GM23248 (cell line): ENCODE results near the gene LRGUK. TPM values are rescaled to one million over a fixed set of nuclear protein-coding genes. Genes with fewer than 3 reads are reported as not detected.
A peak's percentile ranks its signal among the peaks of the same experiment; 100 is the strongest.

Experiments used
- DNase-seq: peaks from one replicate; pipeline ENCODE4 v3.0.0-alpha.2; 2015
- H2AFZ ChIP-seq: fragments of 200-600 bp; sonication (generic); 2 replicates; pipeline ENCODE4 v1.6.1; 2016; ENCODE audit warnings: antibody characterized with exemption
- H3F3A ChIP-seq: fragments of 200-600 bp; sonication (generic); 2 replicates; pipeline ENCODE4 v1.6.1; 2016; ENCODE audit warnings: mild to moderate bottlenecking, antibody characterized with exemption, mixed run types; ENCODE audit not compliant: insufficient read depth
- H3K27ac ChIP-seq: fragments of 200-600 bp; sonication (generic); 2 replicates; pipeline ENCODE4 v1.5.1; 2016; ENCODE audit warnings: mild to moderate bottlenecking
- H3K27me3 ChIP-seq: fragments of 200-600 bp; sonication (generic); replicated peaks from 2 replicates; pipeline ENCODE4 v1.6.1; 2016; ENCODE audit warnings: mild to moderate bottlenecking; ENCODE audit not compliant: insufficient read depth
- H3K36me3 ChIP-seq: fragments of 200-600 bp; sonication (generic); 2 replicates; pipeline ENCODE4 v1.6.1; 2016; ENCODE audit warnings: low read depth, mild to moderate bottlenecking
- H3K4me1 ChIP-seq: fragments of 200-600 bp; sonication (generic); 2 replicates; pipeline ENCODE4 v1.6.1; 2016; ENCODE audit warnings: mild to moderate bottlenecking; ENCODE audit not compliant: insufficient read depth
- H3K4me2 ChIP-seq: fragments of 200-600 bp; sonication (generic); one replicate; pipeline ENCODE4 v1.6.1; 2016; ENCODE audit warnings: mild to moderate bottlenecking; ENCODE audit not compliant: unreplicated experiment
- H3K4me3 ChIP-seq: fragments of 200-600 bp; sonication (generic); 2 replicates; pipeline ENCODE4 v1.5.1; 2016; ENCODE audit warnings: mild to moderate bottlenecking
- H3K79me2 ChIP-seq: fragments of 200-600 bp; sonication (generic); 2 replicates; pipeline ENCODE4 v1.6.1; 2016; ENCODE audit warnings: mild to moderate bottlenecking; ENCODE audit not compliant: insufficient read depth
- H3K9ac ChIP-seq: fragments of 200-600 bp; sonication (generic); 2 replicates; pipeline ENCODE4 v1.6.1; 2016; ENCODE audit warnings: mild to moderate bottlenecking
- H3K9me2 ChIP-seq: fragments of 200-600 bp; sonication (generic); 2 replicates; pipeline ENCODE4 v1.6.1; 2016; ENCODE audit warnings: mixed run types, mild to moderate bottlenecking, moderate library complexity; ENCODE audit not compliant: insufficient read depth
- H3K9me3 ChIP-seq: fragments of 200-600 bp; sonication (generic); one replicate; pipeline ENCODE4 v1.6.1; 2017; ENCODE audit warnings: low read depth
- H4K20me1 ChIP-seq: fragments of 200-600 bp; sonication (generic); 2 replicates; pipeline ENCODE4 v1.6.0; 2016; ENCODE audit not compliant: insufficient read depth
- EZH2 ChIP-seq: fragments of 200-600 bp; sonication (generic); IDR thresholded peaks from 2 replicates; pipeline ENCODE4 v1.6.1; 2018; ENCODE audit warnings: antibody characterized with exemption, mild to moderate bottlenecking; ENCODE audit not compliant: insufficient read depth, poor library complexity, severe bottlenecking
- EZH2phosphoT487 ChIP-seq: fragments of 200-600 bp; sonication (generic); IDR thresholded peaks from 2 replicates; pipeline ENCODE4 v1.6.1; 2018; ENCODE audit warnings: antibody characterized with exemption, moderate library complexity, mild to moderate bottlenecking, low read depth; ENCODE audit not compliant: insufficient read depth
- WGBS, 2 experiments: methylation state at CpG; one replicate each; pipeline ENCODE4 v1.1.6; 2015 to 2017; ENCODE audit warnings: low lambda C conversion rate in 2 of 2, low coverage in 1 of 2; ENCODE audit errors: missing lambda C conversion rate in 2 of 2; 5-methylcytosine and 5-hydroxymethylcytosine counted together
- in situ Hi-C: fragments of 300-500 bp; cut with MboI; formaldehyde crosslinking; loops from 2 replicates; pipeline ENCODE4 v1.15.0; 2020
- polyA plus RNA-seq: library from polyadenylated mRNA; unstranded; fragments of >200 nt; fragmentation: Nextera tagmentation; extraction: Ambion mirVana; gene quantifications from 2 replicates; pipeline ENCODE4 v1.2.1, GENCODE V29; 2016
- total RNA-seq: library from RNA; depleted of rRNA; stranded (reverse); fragments of >200 nt; shearing (Covaris generic); gene quantifications from 2 replicates; pipeline ENCODE4 v1.2.3, GENCODE V29; 2014

Gene LRGUK
- total and polyA plus RNA-seq, 2 experiments from 2014 or later: 0.11 TPM; not detected in 1

DNA sequence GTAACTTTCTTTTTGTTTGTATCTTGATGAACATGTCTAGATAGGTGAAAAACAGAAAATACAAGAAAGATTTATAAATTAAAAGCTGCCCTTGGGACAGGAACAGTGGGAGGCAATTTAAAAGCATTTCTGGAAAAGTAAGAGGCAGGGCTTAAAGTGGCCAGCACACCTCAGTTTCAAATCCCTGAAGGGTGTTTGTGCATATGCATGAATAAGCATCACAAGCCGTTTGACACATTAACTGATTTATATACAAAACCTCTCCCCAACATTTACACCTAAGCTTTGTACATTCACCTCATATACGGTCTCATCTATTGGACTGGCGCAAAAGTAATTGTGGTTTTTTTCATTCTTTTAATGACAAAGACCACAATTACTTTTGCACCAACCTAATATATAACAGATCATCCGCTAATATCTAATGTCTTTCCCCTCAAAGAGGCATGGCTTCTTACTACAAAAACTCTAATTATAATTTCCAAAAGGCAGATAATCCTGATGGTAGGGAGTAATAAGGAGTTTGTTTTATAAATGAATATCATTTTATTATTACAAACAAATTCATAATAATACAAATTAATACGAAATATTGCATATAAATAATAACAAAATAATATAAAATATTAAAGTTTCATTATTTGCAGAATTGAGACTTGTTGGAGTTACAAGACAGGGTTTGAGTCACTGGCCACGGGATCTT lies 48.3 kb downstream of the LRGUK start:
- DNase-seq: no peak
- Histone ChIP-seq H3K9ac (no peak overlapping the region), H2AFZ (peak overlapping the region; percentile 46), H4K20me1 (no peaks in the 10 kb centered on the region), H3K4me2 (no peak overlapping the region), H3K79me2 (no peaks in the 10 kb centered on the region), H3F3A (peaks cover 7% of the 10 kb centered on the region; the same call in 1 of the 2 replicates), H3K27ac (no peak overlapping the region), H3K9me2 (no peaks in the 10 kb centered on the region), H3K4me3 (no peak overlapping the region), H3K9me3 (no peaks in the 10 kb centered on the region), H3K4me1 (peaks cover 12% of the 10 kb centered on the region), H3K36me3 (no peaks in the 10 kb centered on the region), H3K27me3 (no peaks in the 10 kb centered on the region)
- 66 to 67% methylated on average over 6 of the region's 6 CpGs for WGBS, 2 experiments
- no peak for TF ChIP-seq EZH2phosphoT487
- no peak for TF ChIP-seq EZH2
- in situ Hi-C loops: no loop called here

DNA sequence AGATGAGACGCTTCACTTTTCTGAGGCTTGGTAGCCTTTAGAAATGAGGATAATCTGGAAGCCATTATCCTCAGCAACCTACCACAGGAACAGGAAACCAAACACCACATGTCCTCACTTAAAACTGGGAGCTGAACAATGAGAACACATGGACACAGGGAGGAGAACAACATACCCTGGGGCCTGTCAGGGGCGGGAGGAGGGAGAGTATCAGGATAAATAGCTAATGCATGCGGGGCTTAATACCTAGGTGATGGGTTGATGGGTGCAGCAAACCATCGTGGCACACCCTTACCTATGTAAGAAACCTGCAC lies 48.9 kb downstream of the LRGUK start:
- TF ChIP-seq EZH2 (no peak), EZH2phosphoT487 (no peak)
- H3K9me3 ChIP-seq: no peaks in the 10 kb centered on the region
- peaks cover 12% of the 10 kb centered on the region for H3K4me1 ChIP-seq
- peaks cover 7% of the 10 kb centered on the region; the same call in 1 of the 2 replicates for H3F3A ChIP-seq
- H3K4me2 ChIP-seq: no peak overlapping the region
- H2AFZ ChIP-seq: peak overlapping the region; percentile 46
- H3K27me3 ChIP-seq: no peaks in the 10 kb centered on the region
- no peak overlapping the region for H3K9ac ChIP-seq
- no peak overlapping the region for H3K27ac ChIP-seq
- H4K20me1 ChIP-seq: no peaks in the 10 kb centered on the region
- WGBS, 2 experiments: 9 to 13% methylated on average over 4 of the region's 4 CpGs
- no peaks in the 10 kb centered on the region for H3K36me3 ChIP-seq
- in situ Hi-C loops: no loop called here
- H3K9me2 ChIP-seq: no peaks in the 10 kb centered on the region
- DNase-seq: peak; percentile 39
- H3K79me2 ChIP-seq: no peaks in the 10 kb centered on the region
- H3K4me3 ChIP-seq: no peak overlapping the region

DNA sequence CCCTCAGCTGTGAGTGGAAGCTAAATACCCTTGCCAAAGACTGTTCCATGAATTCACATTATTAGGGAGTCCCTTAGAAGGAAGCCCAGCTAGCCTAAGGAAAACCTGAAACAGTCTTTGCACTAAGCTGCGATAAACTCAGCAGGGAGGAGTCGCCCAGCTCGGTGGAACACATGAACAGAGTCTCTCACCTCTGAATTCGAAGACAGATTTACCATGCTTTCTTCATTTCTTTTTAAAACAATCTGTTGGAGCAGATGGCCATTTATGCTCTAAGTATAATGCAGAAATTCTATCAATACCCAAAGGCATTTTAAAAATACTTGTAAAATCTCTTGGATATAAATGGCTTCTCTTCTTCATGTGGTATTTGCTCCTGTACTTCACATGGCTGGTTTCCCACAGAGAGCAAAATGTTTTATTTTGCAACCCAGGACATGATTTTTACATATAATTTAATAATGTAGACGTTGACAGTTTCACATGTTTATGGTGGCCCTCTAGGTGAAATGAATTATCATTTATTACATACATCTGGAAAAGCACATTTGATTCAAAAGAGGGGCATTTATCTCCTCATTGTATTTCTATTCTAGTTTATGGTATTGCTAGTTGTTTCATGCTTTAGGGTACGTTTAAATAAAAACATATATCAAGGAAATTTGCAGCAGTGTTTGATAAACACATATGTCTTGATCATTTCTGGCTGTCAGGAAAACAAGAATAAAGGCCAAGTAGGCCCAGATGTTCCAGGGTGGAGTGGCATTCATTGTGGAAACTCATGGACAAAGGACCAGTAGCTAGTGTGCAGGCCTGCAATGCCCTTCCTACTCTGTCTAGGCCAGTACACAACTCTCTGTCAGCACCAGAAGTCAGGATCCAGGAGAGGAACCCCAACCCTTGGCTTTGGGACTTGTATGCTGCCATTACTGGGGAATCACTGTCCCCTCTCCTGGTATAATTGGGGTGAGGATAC lies 52.2 kb downstream of the LRGUK start:
- Histone ChIP-seq H3K9me2 (no peaks in the 10 kb centered on the region), H3K9ac (no peak overlapping the region), H3K4me1 (peaks cover 11% of the 10 kb centered on the region), H3K4me3 (no peak overlapping the region), H2AFZ (no peak overlapping the region), H3F3A (peaks cover 7% of the 10 kb centered on the region; the same call in 1 of the 2 replicates), H3K4me2 (no peak overlapping the region), H3K9me3 (no peaks in the 10 kb centered on the region), H3K27me3 (no peaks in the 10 kb centered on the region), H3K27ac (no peak overlapping the region), H4K20me1 (no peaks in the 10 kb centered on the region), H3K36me3 (no peaks in the 10 kb centered on the region), H3K79me2 (no peaks in the 10 kb centered on the region)
- in situ Hi-C loops: no loop called here
- TF ChIP-seq EZH2 (no peak), EZH2phosphoT487 (no peak)
- DNase-seq: no peak
- 51 to 55% methylated on average over 6 of the region's 6 CpGs for WGBS, 2 experiments

DNA sequence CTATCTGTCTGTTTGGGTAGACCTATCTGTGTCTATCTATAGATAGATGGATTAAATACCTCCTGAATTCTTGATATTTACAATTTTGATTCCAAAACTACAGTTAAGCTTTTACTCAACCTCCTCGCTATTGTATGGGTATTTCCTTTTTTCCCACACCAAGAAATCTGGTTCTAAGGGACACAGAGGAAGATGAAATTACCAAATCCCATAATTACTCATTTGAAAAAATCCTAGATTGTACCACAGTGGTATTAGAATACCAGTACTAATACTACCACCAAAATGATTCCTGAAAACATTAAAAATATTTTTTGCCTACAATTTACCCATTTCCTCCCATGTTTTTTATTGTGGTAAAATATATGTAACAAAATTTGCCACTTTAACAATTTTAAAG lies 53.2 kb downstream of the LRGUK start:
- WGBS, 2 experiments: 92 to 96% methylated on average over 1 of the region's 1 CpG
- Histone ChIP-seq H3K4me1 (peaks cover 2% of the 10 kb centered on the region), H3F3A (peaks cover 1% of the 10 kb centered on the region; the same call in 1 of the 2 replicates), H3K4me3 (no peak overlapping the region), H3K9me3 (no peaks in the 10 kb centered on the region), H3K9me2 (no peaks in the 10 kb centered on the region), H3K4me2 (no peak overlapping the region), H3K9ac (no peak overlapping the region), H3K36me3 (no peaks in the 10 kb centered on the region), H2AFZ (no peak overlapping the region), H3K27ac (no peak overlapping the region), H4K20me1 (no peaks in the 10 kb centered on the region), H3K27me3 (no peaks in the 10 kb centered on the region), H3K79me2 (no peaks in the 10 kb centered on the region)
- no peak for TF ChIP-seq EZH2
- no peak for TF ChIP-seq EZH2phosphoT487
- in situ Hi-C loops: no loop called here
- no peak for DNase-seq
